Measurements from ENCODE around the gene PIKFYVE.
"Not testable (repeated sequence)": the region's sequence is repeated elsewhere in the genome, so short reads cannot be mapped to it uniquely, and the experiment has no call there.

PIKFYVE gene

DNA sequence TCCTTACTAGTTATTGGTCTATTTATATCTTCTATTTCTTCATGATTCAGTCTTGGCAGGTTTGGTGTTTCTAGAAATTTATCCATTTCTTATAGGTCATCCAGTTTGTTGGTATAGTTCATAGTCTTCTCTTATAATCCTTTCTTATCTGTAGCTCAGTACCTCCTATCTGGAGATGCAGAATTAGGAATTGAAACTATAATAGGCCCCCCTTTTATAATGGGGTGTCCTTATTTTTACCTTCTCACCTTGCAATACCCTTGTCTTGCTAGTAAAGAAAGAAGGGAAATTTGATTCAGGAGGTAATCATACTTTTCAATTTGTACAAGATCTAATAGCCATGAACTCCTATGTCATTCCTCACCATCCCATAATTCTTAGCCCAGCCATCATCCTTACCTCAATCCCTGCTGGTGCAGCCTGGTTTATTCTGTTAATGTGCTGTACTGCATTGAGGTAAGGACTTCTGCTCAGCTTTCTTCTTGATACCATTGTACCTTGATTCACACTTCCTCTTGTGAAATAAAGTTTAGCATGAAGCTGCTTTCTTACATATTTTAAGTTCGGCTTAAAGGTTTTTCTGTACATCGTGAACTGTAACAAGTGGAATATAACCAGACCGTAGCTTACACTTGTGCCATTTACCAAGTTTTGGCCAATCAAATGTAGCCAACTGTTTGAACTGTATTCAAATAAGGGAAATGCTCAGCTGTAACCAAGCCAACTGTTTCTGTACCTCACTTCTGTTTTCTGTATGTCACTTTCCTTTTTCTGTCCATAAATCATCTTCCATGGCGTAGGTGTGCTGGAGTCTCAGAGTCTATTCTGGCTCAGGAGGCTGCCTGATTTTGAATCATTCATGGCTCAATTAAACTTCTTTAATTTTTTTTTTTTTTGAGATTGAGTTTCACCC is 100.4 kb downstream of the PIKFYVE start:
- no peak for DNase-seq

GRCh38 chr2:208369091-208369490 is 103.0 kb downstream of the PIKFYVE start:
- DNase-seq, result no peak

DNA sequence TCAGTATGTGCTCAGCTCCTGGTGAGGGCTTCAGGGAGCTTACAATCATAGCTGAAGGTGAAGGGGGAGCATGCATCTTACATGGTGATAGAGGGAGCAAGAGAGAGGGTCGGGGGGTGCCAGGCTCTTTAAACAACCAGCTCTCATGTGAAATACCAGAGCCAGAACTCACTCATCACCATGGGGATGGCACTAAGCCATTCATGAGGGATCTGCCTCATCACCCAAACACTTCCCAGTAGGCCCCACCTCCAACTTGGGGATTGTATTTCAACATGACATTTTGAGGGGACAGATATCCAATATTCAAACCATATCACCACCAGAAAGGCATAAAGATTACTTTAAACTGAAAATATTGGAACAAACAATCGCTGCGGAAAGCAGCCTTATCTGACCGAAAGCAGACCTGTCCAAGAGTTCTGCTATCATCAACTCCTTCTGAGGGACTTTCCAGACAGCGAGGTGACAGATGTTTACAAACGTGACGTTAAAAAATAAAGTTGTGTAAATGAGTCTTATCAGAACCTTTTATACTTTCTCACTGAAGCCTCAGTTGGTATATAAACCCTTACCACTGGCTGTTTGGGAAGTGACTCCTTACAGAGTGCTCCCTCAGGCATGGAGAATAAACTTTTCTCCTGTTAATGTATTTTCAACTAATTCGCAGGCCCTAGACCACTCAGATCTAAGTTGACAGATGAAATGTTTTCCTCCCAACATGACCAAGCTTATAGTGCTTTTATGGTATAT is 105.0 kb downstream of the PIKFYVE start:
- DNase-seq, result no peak

DNA sequence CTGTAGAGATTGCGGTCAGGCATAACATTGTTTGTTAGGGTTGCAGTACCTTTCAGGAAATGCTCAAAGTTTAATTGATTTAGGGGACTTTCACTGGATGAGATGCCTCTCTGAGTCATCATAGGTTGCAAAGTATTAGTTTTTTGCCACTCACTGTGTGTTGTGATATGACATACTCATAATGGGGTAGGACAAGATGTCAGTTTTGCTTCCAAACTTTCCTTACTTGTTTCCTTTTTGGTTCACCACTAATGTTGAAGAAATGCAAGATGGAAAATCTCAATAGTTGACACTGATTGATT is 105.5 kb downstream of the PIKFYVE start:
- DNase-seq, result no peak

- peak in 1 of 2 experiments; percentile 27 for DNase-seq
These were observed 107.5 kb downstream of the PIKFYVE start for GRCh38 chr2:208373460-208374089.

DNA sequence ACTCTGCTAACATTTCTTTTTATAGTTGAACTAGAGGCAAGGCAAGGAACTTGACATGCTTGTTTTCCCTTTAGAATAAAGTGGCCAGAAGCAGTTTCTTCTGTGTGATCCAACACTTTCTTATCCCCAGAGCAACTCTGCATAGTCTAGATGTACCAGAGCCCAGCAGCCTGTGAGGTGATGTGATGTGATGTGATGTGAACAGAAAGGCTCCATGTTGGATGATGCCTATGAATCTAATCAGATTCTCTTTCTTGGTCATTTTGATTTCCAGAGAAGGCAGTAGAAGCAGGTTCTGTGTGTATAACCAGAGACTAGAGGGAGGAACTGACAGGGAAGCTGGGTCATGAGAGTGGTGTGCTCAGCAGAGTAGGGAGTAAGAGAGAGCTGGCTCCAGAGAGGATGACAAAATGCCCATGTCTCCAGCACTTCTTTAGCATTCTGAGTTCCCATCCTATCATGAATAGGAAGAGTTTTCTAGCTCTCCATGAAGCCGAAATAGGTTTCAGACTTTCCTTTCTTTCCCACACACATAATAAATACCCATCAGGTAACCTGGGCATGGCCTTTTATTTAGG is 109.5 kb downstream of the PIKFYVE start:
- no peak for DNase-seq

DNA sequence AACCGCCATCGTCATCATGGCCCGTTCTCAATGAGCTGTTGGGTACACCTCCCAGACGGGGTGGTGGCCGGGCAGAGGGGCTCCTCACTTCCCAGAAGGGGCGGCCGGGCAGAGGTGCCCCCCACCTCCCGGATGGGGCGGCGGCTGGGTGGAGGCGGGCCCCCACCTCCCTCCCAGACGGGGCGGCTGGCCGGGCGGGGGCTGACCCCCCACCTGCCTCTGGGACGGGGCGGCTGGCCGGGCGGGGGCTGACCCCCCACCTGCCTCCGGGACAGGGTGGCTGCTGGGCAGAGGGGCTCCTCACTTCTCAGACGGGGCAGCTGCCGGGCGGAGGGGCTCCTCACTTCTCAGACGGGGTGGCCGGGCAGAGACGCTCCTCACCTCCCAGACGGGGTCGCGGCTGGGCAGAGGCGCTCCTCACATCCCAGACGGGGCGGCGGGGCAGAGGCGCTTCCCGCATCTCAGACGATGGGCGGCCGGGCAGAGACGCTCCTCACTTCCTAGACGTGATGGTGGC is 111.3 kb downstream of the PIKFYVE start:
- not testable (repeated sequence) for DNase-seq

- no peak for DNase-seq
These were observed 113.1 kb downstream of the PIKFYVE start for GRCh38 chr2:208379192-208379591.

GRCh38 chr2:208384637-208385036 is 118.6 kb downstream of the PIKFYVE start:
- no peak for DNase-seq

DNA sequence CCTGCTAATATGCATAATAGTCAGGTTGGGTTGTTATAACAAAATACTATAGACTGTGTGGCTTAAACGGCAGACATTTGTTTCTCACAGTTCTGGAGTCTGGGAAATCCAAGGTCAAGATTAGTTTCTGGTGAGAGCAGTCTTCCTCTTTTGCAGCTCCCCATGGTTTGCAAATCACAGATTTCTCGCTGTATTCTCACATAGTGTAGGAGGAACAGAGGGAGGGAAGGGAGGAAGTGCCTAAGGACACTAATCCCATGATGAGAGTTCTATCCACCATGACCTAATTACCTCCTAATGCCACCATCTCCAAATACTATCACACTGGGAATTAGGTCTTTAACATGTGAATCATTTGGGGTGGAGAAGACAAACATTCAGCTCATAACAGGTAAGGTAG is 120.5 kb downstream of the PIKFYVE start:
- no peak for DNase-seq

DNA sequence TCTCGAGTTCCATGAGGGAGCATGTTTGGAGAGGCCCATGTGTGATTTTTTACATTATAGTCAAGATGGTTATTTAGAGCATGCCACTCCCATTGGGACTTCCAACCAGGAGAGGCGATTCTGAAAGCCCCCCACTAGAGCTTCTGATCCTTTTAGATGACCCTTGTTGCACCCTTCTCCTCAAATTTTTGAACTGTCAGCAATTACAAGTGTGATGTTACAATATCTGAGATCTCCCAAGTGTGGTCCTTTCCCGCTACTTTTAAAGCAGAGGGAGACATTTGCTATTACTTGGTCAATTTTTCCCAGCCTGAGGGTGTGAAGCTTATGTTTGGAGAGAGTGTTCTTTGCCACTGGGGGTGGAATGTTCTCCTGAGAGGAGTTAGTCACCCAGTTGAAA is 123.9 kb downstream of the PIKFYVE start:
- DNase-seq, result no peak

GRCh38 chr2:208392300-208392699 is 126.2 kb downstream of the PIKFYVE start:
- no peak for DNase-seq

- not testable (repeated sequence) for DNase-seq
These were observed 130.7 kb downstream of the PIKFYVE start for GRCh38 chr2:208396796-208397195.

DNA sequence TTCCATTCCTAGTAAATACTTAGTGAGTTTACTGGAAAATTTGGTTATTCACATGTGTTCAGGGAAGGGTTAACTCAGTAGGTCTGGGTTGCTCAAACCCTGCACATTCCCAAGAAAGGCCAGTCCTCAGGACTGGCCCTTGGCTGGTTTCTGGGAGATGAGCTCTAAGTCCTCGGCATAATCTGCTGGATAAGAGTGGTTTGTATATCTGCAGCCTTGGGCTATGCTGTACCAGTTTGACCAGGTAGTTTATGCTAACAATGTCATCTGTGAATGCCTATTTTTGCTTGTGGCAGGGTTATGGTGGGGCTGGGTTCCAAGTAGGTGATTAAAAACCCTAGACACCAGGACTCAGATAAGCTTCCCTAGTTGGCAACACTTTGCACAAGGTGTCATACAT is 133.1 kb downstream of the PIKFYVE start:
- no peak for DNase-seq

GRCh38 chr2:208406474-208407451 is 140.7 kb downstream of the PIKFYVE start, which contains the start of gene PTH2R:
Gene PTH2R (plus strand): TSS chr2:208406792. CDS start chr2:208407044, 252 bp downstream.
- DNase-seq, result peak; percentile 17 to 20

DNA sequence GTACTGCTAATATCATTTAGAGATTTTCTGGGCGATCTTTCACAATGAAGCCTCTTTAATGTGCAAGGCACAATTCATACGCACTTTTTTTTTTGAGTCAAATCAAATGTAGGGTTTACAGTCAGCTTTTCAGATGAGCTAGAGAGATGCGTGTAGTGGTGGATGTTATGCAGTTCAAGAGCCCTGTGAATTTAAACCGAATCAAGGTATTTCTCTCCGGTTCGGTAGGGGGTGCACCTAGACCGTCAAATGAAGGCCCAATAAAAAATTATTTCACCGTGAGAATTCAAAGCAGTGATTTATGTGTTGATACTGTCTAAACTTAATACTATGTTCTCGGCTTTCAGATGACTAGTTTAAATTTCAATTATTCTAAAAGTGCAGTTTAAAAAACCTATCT is 141.6 kb downstream of the PIKFYVE start:
- no peak for DNase-seq
